Keratinocyte (primary cell): ENCODE results near the gene ARL3. TPM values are rescaled to one million over a fixed set of nuclear protein-coding genes. Genes with fewer than 3 reads are reported as not detected.
A peak's percentile ranks its signal among the peaks of the same experiment; 100 is the strongest.

Experiments used
- DNase-seq: peaks from one replicate; pipeline ENCODE4 v3.0.0-alpha.2; 2011; ENCODE audit warnings: low read depth, missing footprints, low spot score
- FAIRE-seq: peaks from 2 replicates; lab custom pipeline; 2011; peaks lifted over from hg19 to GRCh38; lab: Jason Lieb, UNC
- H2AFZ ChIP-seq: 2 replicates; pipeline ENCODE4 v1.6.0; 2012; ENCODE audit warnings: low read length, control low read depth, inconsistent platforms; ENCODE audit not compliant: control insufficient read depth
- H3K27ac ChIP-seq: 2 replicates; pipeline ENCODE4 v1.5.1; 2011; ENCODE audit warnings: low read length; ENCODE audit not compliant: control insufficient read depth, insufficient read depth
- H3K27me3 ChIP-seq: 3 replicates; pipeline ENCODE4 v1.6.0; 2011; ENCODE audit warnings: low read length; ENCODE audit not compliant: control insufficient read depth, insufficient read depth; ENCODE audit errors: extremely low read depth
- H3K36me3 ChIP-seq, 2 experiments: 2 replicates in 1 of 2; 3 replicates in 1 of 2; pipeline ENCODE4 v1.5.1; 2011; ENCODE audit warnings: low read length in 2 of 2, mild to moderate bottlenecking in 1 of 2; ENCODE audit not compliant: control insufficient read depth in 2 of 2, insufficient read depth in 2 of 2; ENCODE audit errors: extremely low read depth in 1 of 2
- H3K4me1 ChIP-seq: 3 replicates; pipeline ENCODE4 v1.5.1; 2011; ENCODE audit warnings: low read length; ENCODE audit not compliant: control insufficient read depth, insufficient read depth; ENCODE audit errors: extremely low read depth
- H3K4me2 ChIP-seq: 3 replicates; pipeline ENCODE4 v1.6.0; 2011; ENCODE audit warnings: low read depth, low read length; ENCODE audit not compliant: control insufficient read depth, insufficient read depth; ENCODE audit errors: extremely low read depth
- H3K4me3 ChIP-seq, 3 experiments: fragments of 200-600 bp in 1 of 3; sonication (generic) in 1 of 3; 2 replicates in 2 of 3; 3 replicates in 1 of 3; pipeline ENCODE4 v1.5.1; 2011 to 2016; ENCODE audit warnings: low read length in 3 of 3, mild to moderate bottlenecking in 3 of 3, control low read depth in 2 of 3, inconsistent platforms in 1 of 3, low read depth in 1 of 3, mixed read lengths in 1 of 3, mixed run types in 1 of 3, moderate library complexity in 1 of 3; ENCODE audit not compliant: control insufficient read depth in 2 of 3, insufficient read depth in 2 of 3; ENCODE audit errors: extremely low read depth in 1 of 3
- H3K79me2 ChIP-seq: 2 replicates; pipeline ENCODE4 v1.6.0; 2012; ENCODE audit warnings: low read length; ENCODE audit not compliant: control insufficient read depth, insufficient read depth
- H3K9ac ChIP-seq: 3 replicates; pipeline ENCODE4 v1.6.0; 2011; ENCODE audit warnings: low read length; ENCODE audit not compliant: control insufficient read depth, insufficient read depth; ENCODE audit errors: extremely low read depth
- H3K9me1 ChIP-seq: 3 replicates; pipeline ENCODE4 v1.6.0; 2011; ENCODE audit warnings: low read length; ENCODE audit not compliant: control insufficient read depth, insufficient read depth; ENCODE audit errors: extremely low read depth
- H3K9me3 ChIP-seq: 2 replicates; pipeline ENCODE4 v1.5.1; 2012; ENCODE audit warnings: low read depth, low read length; ENCODE audit not compliant: control insufficient read depth
- H4K20me1 ChIP-seq: 3 replicates; pipeline ENCODE4 v1.6.0; 2011; ENCODE audit warnings: low read length; ENCODE audit not compliant: control insufficient read depth, insufficient read depth; ENCODE audit errors: extremely low read depth
- EZH2 ChIP-seq: IDR thresholded peaks from one replicate; pipeline ENCODE4 v1.6.1; 2012; ENCODE audit warnings: inconsistent platforms, mild to moderate bottlenecking, low read length, moderate library complexity
- dilution Hi-C: fragments of 300-500 bp; cut with MboI; formaldehyde crosslinking; loops from one replicate; pipeline ENCODE4 v1.7.0; 2020; ENCODE audit warnings: low sequenced_read_pairs; ENCODE audit not compliant: extremely low pct_ligation_motif_present
- polyA plus RNA-seq, 5 experiments: library from polyadenylated mRNA; depleted of rRNA in 3 of 5; stranded (reverse) in 3 of 5; stranded (forward) in 1 of 5; unstranded in 1 of 5; fragments of >200 nt; gene quantifications; 1 replicate in 1 of 5; 2 replicates in 3 of 5; 3 replicates in 1 of 5; pipeline versions ENCODE4 v1.2.1 to v1.2.3, GENCODE V29; 2011 to 2012; ENCODE audit warnings: missing spikeins in 2 of 5, low read depth in 1 of 5, low replicate concordance in 1 of 5
- TF ChIP-seq, protein P1 (sequence below), 3 experiments: IDR thresholded peaks in 1 of 3; conservative IDR thresholded peaks in 1 of 3; optimal IDR thresholded peaks in 1 of 3; 2 replicates in 2 of 3; 3 replicates in 1 of 3; pipeline versions ENCODE3 to v1.5.1; 2011; ENCODE audit warnings: low read length in 3 of 3, mild to moderate bottlenecking in 3 of 3, moderate library complexity in 2 of 3, control low read depth in 1 of 3, inconsistent platforms in 1 of 3; ENCODE audit not compliant: insufficient read depth in 2 of 3; ENCODE audit errors: extremely low read depth in 1 of 3

ARL3 gene
- polyA plus RNA-seq, 1 donor (not counting 4 experiments of a cell fraction or from before 2014, with no cell fraction given), result 10.7 TPM

DNA sequence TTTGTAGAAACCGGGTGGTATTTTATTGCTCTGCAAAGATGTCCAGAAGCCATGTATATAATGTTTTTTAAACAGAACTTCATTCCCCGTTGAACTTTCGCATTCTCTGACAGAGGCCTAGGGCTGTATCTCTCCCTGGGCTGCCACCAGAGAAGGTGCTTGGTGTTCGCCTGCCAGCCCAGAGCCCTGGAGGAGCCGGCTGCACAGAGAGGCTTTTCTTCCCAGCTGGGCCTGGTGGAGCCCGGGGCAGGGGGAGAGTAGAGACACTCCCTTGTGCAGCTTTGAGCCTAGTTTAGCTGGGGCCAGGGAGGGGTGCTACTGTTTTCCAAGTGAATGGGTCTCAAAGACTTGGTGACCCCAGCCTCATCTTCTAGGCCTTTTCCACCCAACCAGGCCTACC is 83.5 kb downstream of the ARL3 start:
- TF ChIP-seq, protein P1, sequence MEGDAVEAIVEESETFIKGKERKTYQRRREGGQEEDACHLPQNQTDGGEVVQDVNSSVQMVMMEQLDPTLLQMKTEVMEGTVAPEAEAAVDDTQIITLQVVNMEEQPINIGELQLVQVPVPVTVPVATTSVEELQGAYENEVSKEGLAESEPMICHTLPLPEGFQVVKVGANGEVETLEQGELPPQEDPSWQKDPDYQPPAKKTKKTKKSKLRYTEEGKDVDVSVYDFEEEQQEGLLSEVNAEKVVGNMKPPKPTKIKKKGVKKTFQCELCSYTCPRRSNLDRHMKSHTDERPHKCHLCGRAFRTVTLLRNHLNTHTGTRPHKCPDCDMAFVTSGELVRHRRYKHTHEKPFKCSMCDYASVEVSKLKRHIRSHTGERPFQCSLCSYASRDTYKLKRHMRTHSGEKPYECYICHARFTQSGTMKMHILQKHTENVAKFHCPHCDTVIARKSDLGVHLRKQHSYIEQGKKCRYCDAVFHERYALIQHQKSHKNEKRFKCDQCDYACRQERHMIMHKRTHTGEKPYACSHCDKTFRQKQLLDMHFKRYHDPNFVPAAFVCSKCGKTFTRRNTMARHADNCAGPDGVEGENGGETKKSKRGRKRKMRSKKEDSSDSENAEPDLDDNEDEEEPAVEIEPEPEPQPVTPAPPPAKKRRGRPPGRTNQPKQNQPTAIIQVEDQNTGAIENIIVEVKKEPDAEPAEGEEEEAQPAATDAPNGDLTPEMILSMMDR (optimal IDR thresholded peaks at IDR 0.05 in 1 of 3, IDR thresholded peaks at IDR 0.05 in 1 of 3, conservative IDR thresholded peaks at IDR 0.05 in 1 of 3; ENCODE audit: extremely low read depth in 1 of 3, insufficient read depth in 2 of 3, low read length in 3 of 3), result no peak
- no peak for TF ChIP-seq EZH2
- Histone ChIP-seq H3K9ac (no peak overlapping the region), H3K4me1 (peaks cover 65% of the 10 kb centered on the region), H4K20me1 (no peaks in the 10 kb centered on the region), H3K9me1 (peaks cover 2% of the 10 kb centered on the region), H2AFZ (no peak overlapping the region), H3K27me3 (no peaks in the 10 kb centered on the region), H3K9me3 (no peaks in the 10 kb centered on the region), H3K36me3 (peaks cover 0 to 1% of the 10 kb centered on the region in 2 experiments), H3K27ac (no peak overlapping the region), H3K4me2 (no peak overlapping the region), H3K79me2 (no peaks in the 10 kb centered on the region), H3K4me3 (no peak overlapping the region)
- DNase-seq (no peak), FAIRE-seq (no peak)
- dilution Hi-C loops, result no loop called here

DNA sequence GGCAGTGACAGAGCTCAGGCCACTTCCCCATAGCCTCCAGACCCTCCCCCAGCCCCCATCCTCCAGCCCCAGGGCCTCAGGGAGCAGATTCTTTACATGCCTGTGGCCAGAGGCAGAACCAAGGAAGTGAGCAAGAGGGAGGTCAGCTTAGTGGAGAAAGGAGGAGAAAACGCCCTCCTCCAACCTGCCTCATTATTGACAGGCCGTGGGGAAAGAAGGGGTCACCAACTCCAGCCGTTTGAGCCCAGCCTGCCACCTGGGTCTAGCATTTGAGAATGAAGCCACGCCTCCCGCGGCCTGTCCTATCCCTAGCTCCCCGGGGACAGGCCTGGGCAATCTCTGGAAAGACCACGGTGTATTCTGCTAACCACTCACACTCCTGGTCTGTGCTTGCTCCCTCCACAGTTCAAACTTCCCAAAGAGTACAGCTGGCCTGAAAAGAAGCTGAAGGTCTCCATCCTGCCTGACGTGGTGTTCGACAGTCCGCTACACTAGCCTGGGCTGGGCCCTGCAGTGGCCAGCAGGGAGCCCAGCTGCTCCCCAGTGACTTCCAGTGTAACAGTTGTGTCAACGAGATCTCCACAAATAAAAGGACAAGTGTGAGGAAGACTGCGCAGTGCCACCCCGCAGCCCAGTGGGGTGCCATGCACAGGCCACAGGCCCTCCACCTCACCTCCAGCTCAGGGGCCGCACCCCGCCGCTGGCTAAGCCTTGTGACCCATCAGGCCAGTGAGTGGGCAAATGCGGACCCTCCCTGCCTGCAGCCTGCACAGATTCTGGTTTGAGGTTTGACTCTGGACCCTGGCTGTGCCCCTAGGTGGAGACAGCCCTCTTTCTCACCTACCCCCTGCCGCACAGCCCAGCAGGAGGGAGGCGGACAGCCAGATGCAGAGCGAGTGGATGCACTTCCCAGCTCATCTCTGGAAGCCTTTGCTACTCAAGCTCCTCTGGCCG is 84.3 kb downstream of the ARL3 start:
- FAIRE-seq (peak; percentile 89), DNase-seq (no peak)
- Histone ChIP-seq H3K4me2 (peak overlapping the region; percentile 41), H3K9ac (peak overlapping the region; percentile 13), H3K79me2 (no peaks in the 10 kb centered on the region), H3K9me1 (peaks cover 2% of the 10 kb centered on the region), H3K9me3 (no peaks in the 10 kb centered on the region), H3K36me3 (peaks cover 0 to 1% of the 10 kb centered on the region in 2 experiments), H4K20me1 (no peaks in the 10 kb centered on the region), H3K4me1 (peaks cover 62% of the 10 kb centered on the region), H2AFZ (no peak overlapping the region), H3K27ac (peak overlapping the region; percentile 57), H3K27me3 (no peaks in the 10 kb centered on the region), H3K4me3 (no peak overlapping the region)
- dilution Hi-C loops, result no loop called here
- no peak for TF ChIP-seq EZH2
